ENCODE data around the gene ZNF124.

The ZNF124 gene

DNA sequence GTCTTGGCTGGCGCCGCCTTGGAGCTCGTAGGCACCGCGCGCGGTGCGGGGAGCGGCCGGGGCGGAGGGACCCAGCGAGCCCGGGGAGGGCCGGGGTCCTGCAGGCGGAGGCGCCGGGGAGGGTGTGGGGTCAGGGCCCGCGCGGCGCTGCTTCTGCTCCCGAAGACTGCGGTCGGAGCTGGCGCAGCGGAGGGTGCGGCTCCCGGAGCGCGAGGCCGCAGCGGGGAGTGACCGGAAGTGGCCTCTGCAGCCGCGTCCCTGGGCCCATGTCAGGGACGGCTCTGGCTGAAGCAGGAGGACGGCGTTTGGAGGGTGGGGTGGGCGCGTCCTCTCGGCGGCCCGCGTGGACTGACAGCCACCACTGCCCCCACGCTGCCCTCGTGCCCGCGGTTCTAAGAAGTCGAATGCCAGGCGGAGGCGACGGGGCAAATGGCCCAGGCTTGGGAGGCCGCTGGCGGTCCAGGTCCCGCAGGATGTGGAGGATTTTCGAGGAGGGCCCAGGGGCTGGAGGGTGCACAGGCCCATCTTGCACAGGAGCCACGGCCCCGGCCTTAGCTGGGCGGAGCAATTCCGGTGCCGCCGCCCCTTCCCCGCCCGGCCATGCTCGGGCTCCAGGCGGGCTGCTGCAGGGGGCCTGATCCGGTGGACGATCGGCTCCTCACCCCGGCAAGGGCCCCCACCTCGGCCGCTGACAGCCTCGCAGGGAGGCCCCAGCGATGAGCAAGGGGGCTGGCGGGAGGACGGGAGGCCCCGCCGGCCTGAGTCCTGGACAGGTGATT lies 59.9 kb downstream of the ZNF124 start:
- Histone ChIP-seq H3K27me3 (ENCODE audit: insufficient read depth, low read length) (no peaks in the 10 kb centered on the region), H3K9me2 (ENCODE audit: low read depth, low read length) (no peaks in the 10 kb centered on the region), H3K79me2 (ENCODE audit: insufficient read depth, low read length) (no peaks in the 10 kb centered on the region), H3K27ac (ENCODE audit: low read depth, low read length, poor library complexity, severe bottlenecking) (no peak overlapping the region), H2AFZ (ENCODE audit: low read length) (no peak overlapping the region), H3K9me3 (ENCODE audit: low read length) (no peaks in the 10 kb centered on the region), H3K4me2 (ENCODE audit: low read length) (no peak overlapping the region), H3K4me3 (ENCODE audit: low read depth, low read length, poor library complexity, severe bottlenecking) (no peak overlapping the region), H3F3A (ENCODE audit: insufficient read depth, low read length) (no peaks in the 10 kb centered on the region), H3K9ac (ENCODE audit: low read length) (no peak overlapping the region), H4K20me1 (ENCODE audit: insufficient read depth, low read length) (no peaks in the 10 kb centered on the region), H3K36me3 (ENCODE audit: insufficient read depth, low read length) (no peaks in the 10 kb centered on the region), H3K4me1 (ENCODE audit: insufficient read depth, low read length, severe bottlenecking) (no peaks in the 10 kb centered on the region)
- TF ChIP-seq, protein P1, sequence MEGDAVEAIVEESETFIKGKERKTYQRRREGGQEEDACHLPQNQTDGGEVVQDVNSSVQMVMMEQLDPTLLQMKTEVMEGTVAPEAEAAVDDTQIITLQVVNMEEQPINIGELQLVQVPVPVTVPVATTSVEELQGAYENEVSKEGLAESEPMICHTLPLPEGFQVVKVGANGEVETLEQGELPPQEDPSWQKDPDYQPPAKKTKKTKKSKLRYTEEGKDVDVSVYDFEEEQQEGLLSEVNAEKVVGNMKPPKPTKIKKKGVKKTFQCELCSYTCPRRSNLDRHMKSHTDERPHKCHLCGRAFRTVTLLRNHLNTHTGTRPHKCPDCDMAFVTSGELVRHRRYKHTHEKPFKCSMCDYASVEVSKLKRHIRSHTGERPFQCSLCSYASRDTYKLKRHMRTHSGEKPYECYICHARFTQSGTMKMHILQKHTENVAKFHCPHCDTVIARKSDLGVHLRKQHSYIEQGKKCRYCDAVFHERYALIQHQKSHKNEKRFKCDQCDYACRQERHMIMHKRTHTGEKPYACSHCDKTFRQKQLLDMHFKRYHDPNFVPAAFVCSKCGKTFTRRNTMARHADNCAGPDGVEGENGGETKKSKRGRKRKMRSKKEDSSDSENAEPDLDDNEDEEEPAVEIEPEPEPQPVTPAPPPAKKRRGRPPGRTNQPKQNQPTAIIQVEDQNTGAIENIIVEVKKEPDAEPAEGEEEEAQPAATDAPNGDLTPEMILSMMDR (IDR thresholded peaks at IDR 0.05; ENCODE audit: low read length) = no peak
- no peak for TF ChIP-seq EZH2 (IDR thresholded peaks at IDR 0.05; ENCODE audit: borderline replicate concordance, low read length)

DNA sequence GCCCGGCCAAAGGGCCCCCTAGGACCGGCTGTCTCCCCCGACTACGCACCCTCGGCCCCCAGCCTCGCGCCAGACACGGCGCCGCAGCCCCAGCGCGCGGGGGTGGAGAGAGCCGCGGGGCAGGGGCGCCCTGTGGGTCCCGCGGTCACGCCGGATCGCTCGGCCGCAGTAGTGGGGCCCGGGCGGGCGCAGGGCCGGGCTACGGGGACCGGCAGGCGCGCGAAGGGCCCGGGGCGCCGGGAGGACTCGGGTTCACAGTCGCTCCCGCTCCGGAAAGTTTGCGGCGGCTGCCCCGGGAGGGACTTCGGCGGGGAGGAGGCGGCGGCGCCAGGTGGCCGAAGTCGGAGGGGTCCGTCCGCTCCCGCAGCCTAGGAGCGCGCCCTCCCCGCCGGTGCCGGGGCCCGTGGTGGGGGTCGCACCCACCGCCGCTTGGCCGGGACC lies 60.5 kb downstream of the ZNF124 start:
- Histone ChIP-seq H3K9ac (ENCODE audit: low read length) (no peak overlapping the region), H3K4me1 (ENCODE audit: insufficient read depth, low read length, severe bottlenecking) (no peaks in the 10 kb centered on the region), H3K4me2 (ENCODE audit: low read length) (no peak overlapping the region), H3K79me2 (ENCODE audit: insufficient read depth, low read length) (no peaks in the 10 kb centered on the region), H3K9me2 (ENCODE audit: low read depth, low read length) (no peaks in the 10 kb centered on the region), H4K20me1 (ENCODE audit: insufficient read depth, low read length) (no peaks in the 10 kb centered on the region), H3K4me3 (ENCODE audit: low read depth, low read length, poor library complexity, severe bottlenecking) (no peak overlapping the region), H3F3A (ENCODE audit: insufficient read depth, low read length) (no peaks in the 10 kb centered on the region), H3K9me3 (ENCODE audit: low read length) (no peaks in the 10 kb centered on the region), H2AFZ (ENCODE audit: low read length) (no peak overlapping the region), H3K27ac (ENCODE audit: low read depth, low read length, poor library complexity, severe bottlenecking) (no peak overlapping the region), H3K36me3 (ENCODE audit: insufficient read depth, low read length) (no peaks in the 10 kb centered on the region; the same call in 1 of the 2 replicates), H3K27me3 (ENCODE audit: insufficient read depth, low read length) (no peaks in the 10 kb centered on the region)
- no peak for TF ChIP-seq EZH2 (IDR thresholded peaks at IDR 0.05; ENCODE audit: borderline replicate concordance, low read length)
- TF ChIP-seq, protein P1 (IDR thresholded peaks at IDR 0.05; ENCODE audit: low read length) = no peak

DNA sequence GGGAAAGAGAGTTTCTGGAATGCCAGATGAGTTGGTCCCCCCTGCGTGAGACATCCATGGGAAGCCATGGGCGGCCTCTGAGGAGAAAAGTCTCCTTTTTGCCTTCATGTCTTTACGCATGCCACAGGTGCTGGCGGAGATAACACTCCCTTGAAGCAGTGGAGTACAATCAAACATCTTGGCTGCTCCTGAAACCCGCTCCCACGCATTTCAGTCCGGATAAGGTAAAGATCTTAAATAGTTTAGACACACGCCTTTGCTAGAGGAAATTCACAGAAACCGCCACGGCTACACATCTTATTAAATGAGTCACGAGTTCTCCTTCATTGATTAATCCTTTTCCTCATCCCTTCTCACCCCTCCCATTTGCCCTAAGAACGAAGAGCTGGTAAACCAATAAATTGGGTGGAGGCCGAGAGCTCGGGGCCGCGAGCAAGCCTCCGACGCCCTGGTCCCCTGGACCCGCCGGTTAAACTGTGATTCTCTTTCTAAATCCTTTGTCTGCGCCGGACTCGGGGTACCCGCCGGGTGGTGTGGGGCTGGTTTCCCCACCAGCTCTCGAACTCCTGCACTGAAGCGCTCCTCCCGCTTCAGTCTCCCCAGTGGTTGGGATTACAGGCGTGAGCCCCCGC lies 61.1 kb downstream of the ZNF124 start:
- H3K4me1 ChIP-seq (ENCODE audit: insufficient read depth, low read length, severe bottlenecking) = no peaks in the 10 kb centered on the region
- H4K20me1 ChIP-seq (ENCODE audit: insufficient read depth, low read length) = no peaks in the 10 kb centered on the region
- H3K9me2 ChIP-seq (ENCODE audit: low read depth, low read length) = no peaks in the 10 kb centered on the region
- H3K4me2 ChIP-seq (ENCODE audit: low read length) = no peak overlapping the region
- H3K79me2 ChIP-seq (ENCODE audit: insufficient read depth, low read length) = no peaks in the 10 kb centered on the region
- H3K4me3 ChIP-seq (ENCODE audit: low read depth, low read length, poor library complexity, severe bottlenecking) = no peak overlapping the region
- H3K9ac ChIP-seq (ENCODE audit: low read length) = no peak overlapping the region
- no peaks in the 10 kb centered on the region for H3K9me3 ChIP-seq (ENCODE audit: low read length)
- no peaks in the 10 kb centered on the region; the same call in 1 of the 2 replicates for H3K36me3 ChIP-seq (ENCODE audit: insufficient read depth, low read length)
- H2AFZ ChIP-seq (ENCODE audit: low read length) = no peak overlapping the region
- TF ChIP-seq, protein P1 (IDR thresholded peaks at IDR 0.05; ENCODE audit: low read length) = no peak
- no peak for TF ChIP-seq EZH2 (IDR thresholded peaks at IDR 0.05; ENCODE audit: borderline replicate concordance, low read length)
- no peaks in the 10 kb centered on the region for H3F3A ChIP-seq (ENCODE audit: insufficient read depth, low read length)
- no peak overlapping the region for H3K27ac ChIP-seq (ENCODE audit: low read depth, low read length, poor library complexity, severe bottlenecking)
- no peaks in the 10 kb centered on the region for H3K27me3 ChIP-seq (ENCODE audit: insufficient read depth, low read length)

All from OCI-LY1 (cell line).